Left ventricle myocardium inferior (tissue), 1 donor: ENCODE measurements around the gene SYP. TPM values are rescaled to one million over a fixed set of nuclear protein-coding genes. Genes with fewer than 3 reads are reported as not detected.

Source experiments
- DNase-seq: peaks from one replicate; pipeline ENCODE4 v3.0.0-alpha.2; 2020
- H3K27ac ChIP-seq: fragments of 200-600 bp; replicated peaks from 2 replicates; pipeline ENCODE4 v1.8.0; 2021
- H3K27me3 ChIP-seq: fragments of 200-600 bp; 2 replicates; pipeline ENCODE4 v1.8.0; 2021; ENCODE audit warnings: low read depth
- H3K36me3 ChIP-seq: fragments of 200-600 bp; 2 replicates; pipeline ENCODE4 v1.8.0; 2021
- H3K4me1 ChIP-seq: fragments of 200-600 bp; 2 replicates; pipeline ENCODE4 v1.8.0; 2021
- H3K4me3 ChIP-seq: fragments of 200-600 bp; 2 replicates; pipeline ENCODE4 v1.8.0; 2021; ENCODE audit warnings: mild to moderate bottlenecking, moderate library complexity
- H3K9me3 ChIP-seq: fragments of 200-600 bp; replicated peaks from 2 replicates; pipeline ENCODE4 v1.8.0; 2021
- CTCF ChIP-seq: fragments of 200-600 bp; IDR thresholded peaks from 2 replicates; pipeline ENCODE4 v1.8.0; 2021; ENCODE audit warnings: antibody characterized with exemption, mild to moderate bottlenecking, borderline replicate concordance
- intact Hi-C: fragments of 100-400 bp; cut with micrococcal nuclease; formaldehyde crosslinking; loops from one replicate; pipeline ENCODE4 v1.11.0; 2022
- total RNA-seq: library from RNA; stranded (reverse); fragmentation: NEBNext Ultra II Directional; extraction: Animal tissue kit (Norgen Biotek cat#: 25700); gene quantifications from one replicate; pipeline ENCODE4 v1.2.1, GENCODE V29; 2021
- donor health status: DM: no; HTN: yes; CAD: no; lungs with severe emphysema.

SYP gene
- total RNA-seq, 1 donor from 2014 or later = 1.6 TPM

GRCh38 chrX:49198540-49199314 is 1.3 kb downstream of the SYP start:
- Histone ChIP-seq H3K27ac (no peak overlapping the region), H3K36me3 (no peaks in the 10 kb centered on the region), H3K4me1 (peaks cover 8% of the 10 kb centered on the region), H3K9me3 (no peaks in the 10 kb centered on the region), H3K4me3 (no peak overlapping the region), H3K27me3 (no peaks in the 10 kb centered on the region)
- intact Hi-C loops = no loop called here
- no peak for DNase-seq
- TF ChIP-seq CTCF = no peak

GRCh38 chrX:49197543-49198087 is 2.4 kb downstream of the SYP start:
- DNase-seq = no peak
- TF ChIP-seq CTCF = no peak
- Histone ChIP-seq H3K36me3 (no peaks in the 10 kb centered on the region), H3K9me3 (no peaks in the 10 kb centered on the region), H3K4me3 (no peak overlapping the region), H3K27me3 (no peaks in the 10 kb centered on the region), H3K4me1 (peaks cover 8% of the 10 kb centered on the region), H3K27ac (no peak overlapping the region)
- intact Hi-C loops = no loop called here

GRCh38 chrX:49193542-49193964 is 6.4 kb downstream of the SYP start:
- Histone ChIP-seq H3K27ac (no peak overlapping the region), H3K9me3 (no peaks in the 10 kb centered on the region), H3K4me1 (peaks cover 17% of the 10 kb centered on the region), H3K4me3 (no peak overlapping the region), H3K27me3 (no peaks in the 10 kb centered on the region), H3K36me3 (no peaks in the 10 kb centered on the region)
- DNase-seq = no peak
- no peak for TF ChIP-seq CTCF
- intact Hi-C loops = no loop called here

- Histone ChIP-seq H3K4me3 (no peak overlapping the region), H3K9me3 (no peaks in the 10 kb centered on the region), H3K4me1 (peaks cover 17% of the 10 kb centered on the region), H3K27me3 (no peaks in the 10 kb centered on the region), H3K36me3 (no peaks in the 10 kb centered on the region), H3K27ac (no peak overlapping the region)
- TF ChIP-seq CTCF = peak; percentile 63
- no peak for DNase-seq
- intact Hi-C loops = no loop called here
These were observed 7.2 kb downstream of the SYP start for GRCh38 chrX:49192722-49193328.

- no peak for DNase-seq
These were observed 8.4 kb downstream of the SYP start for GRCh38 chrX:49191574-49192011.

More at GRCh38 chrX:49191574-49192011, 8.4 kb downstream of the SYP start:
- Histone ChIP-seq H3K36me3 (no peaks in the 10 kb centered on the region), H3K27ac (peak overlapping the region; percentile 92), H3K4me1 (peaks cover 17% of the 10 kb centered on the region), H3K4me3 (peak overlapping the region; percentile 83), H3K27me3 (no peaks in the 10 kb centered on the region), H3K9me3 (no peaks in the 10 kb centered on the region)
- intact Hi-C loops = no loop called here
- TF ChIP-seq CTCF = no peak
